ENCODE results near the gene DNAAF8. TPM values are rescaled to one million over a fixed set of nuclear protein-coding genes. Genes with fewer than 3 reads are reported as not detected.

Gene DNAAF8
- total RNA-seq, 2 donors from 2014 or later = not detected

GRCh38 chr16:4704491-4704890, 29.8 kb upstream of the DNAAF8 start:
- DNase-seq (ENCODE audit: low spot score) (no peak), ATAC-seq (ENCODE audit: insufficient number of reproducible peaks, low FRiP score, low read depth) (no peak)
- H3K9me3 ChIP-seq = no peaks in the 10 kb centered on the region
- no peaks in the 10 kb centered on the region for H3K4me1 ChIP-seq (ENCODE audit: control insufficient read depth in 1 of 2, low read depth in 2 of 2)
- no peak overlapping the region for H3K27ac ChIP-seq
- no peaks in the 10 kb centered on the region for H3K27me3 ChIP-seq (replicated peaks; ENCODE audit: insufficient read depth)
- no peak overlapping the region for H3K4me3 ChIP-seq
- peaks cover 47% of the 10 kb centered on the region for H3K36me3 ChIP-seq
- TF ChIP-seq, protein P1, sequence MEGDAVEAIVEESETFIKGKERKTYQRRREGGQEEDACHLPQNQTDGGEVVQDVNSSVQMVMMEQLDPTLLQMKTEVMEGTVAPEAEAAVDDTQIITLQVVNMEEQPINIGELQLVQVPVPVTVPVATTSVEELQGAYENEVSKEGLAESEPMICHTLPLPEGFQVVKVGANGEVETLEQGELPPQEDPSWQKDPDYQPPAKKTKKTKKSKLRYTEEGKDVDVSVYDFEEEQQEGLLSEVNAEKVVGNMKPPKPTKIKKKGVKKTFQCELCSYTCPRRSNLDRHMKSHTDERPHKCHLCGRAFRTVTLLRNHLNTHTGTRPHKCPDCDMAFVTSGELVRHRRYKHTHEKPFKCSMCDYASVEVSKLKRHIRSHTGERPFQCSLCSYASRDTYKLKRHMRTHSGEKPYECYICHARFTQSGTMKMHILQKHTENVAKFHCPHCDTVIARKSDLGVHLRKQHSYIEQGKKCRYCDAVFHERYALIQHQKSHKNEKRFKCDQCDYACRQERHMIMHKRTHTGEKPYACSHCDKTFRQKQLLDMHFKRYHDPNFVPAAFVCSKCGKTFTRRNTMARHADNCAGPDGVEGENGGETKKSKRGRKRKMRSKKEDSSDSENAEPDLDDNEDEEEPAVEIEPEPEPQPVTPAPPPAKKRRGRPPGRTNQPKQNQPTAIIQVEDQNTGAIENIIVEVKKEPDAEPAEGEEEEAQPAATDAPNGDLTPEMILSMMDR (IDR thresholded peaks at IDR 0.05) = no peak

DNA sequence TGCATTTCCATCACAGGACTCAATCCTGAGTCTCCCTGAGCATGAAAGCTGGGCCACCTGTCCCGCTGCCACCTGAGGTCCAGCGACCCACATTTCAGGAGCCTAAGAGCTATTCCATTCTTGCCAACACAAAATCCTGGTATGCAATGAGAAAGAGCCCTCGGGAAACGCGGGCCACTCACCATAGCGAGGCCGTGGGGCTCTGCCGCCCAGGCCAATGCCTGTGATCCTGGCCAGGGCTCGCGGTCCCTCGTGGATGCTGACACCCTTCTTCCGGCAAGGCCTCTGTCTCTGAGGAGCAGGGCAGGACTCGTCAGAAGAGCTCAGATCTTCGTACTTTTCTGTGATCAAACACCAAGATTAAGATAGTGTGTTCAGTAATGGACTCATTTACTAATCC, 29.4 kb upstream of the DNAAF8 start:
- H3K4me1 ChIP-seq (ENCODE audit: control insufficient read depth in 1 of 2, low read depth in 2 of 2) = no peaks in the 10 kb centered on the region
- H3K36me3 ChIP-seq = peaks cover 43% of the 10 kb centered on the region
- no peak for DNase-seq (ENCODE audit: low spot score)
- TF ChIP-seq, protein P1 (IDR thresholded peaks at IDR 0.05) = no peak
- H3K4me3 ChIP-seq = no peak overlapping the region
- no peaks in the 10 kb centered on the region for H3K9me3 ChIP-seq
- no peaks in the 10 kb centered on the region for H3K27me3 ChIP-seq (replicated peaks; ENCODE audit: insufficient read depth)
- ATAC-seq (ENCODE audit: insufficient number of reproducible peaks, low FRiP score, low read depth) = no peak
- H3K27ac ChIP-seq = no peak overlapping the region

GRCh38 chr16:4706871-4707270, 27.5 kb upstream of the DNAAF8 start:
- no peak overlapping the region for H3K27ac ChIP-seq
- no peaks in the 10 kb centered on the region for H3K4me1 ChIP-seq (ENCODE audit: control insufficient read depth in 1 of 2, low read depth in 2 of 2)
- DNase-seq (ENCODE audit: low spot score) = no peak
- no peak for ATAC-seq (ENCODE audit: insufficient number of reproducible peaks, low FRiP score, low read depth)
- H3K27me3 ChIP-seq (replicated peaks; ENCODE audit: insufficient read depth) = no peaks in the 10 kb centered on the region
- no peaks in the 10 kb centered on the region for H3K9me3 ChIP-seq
- H3K4me3 ChIP-seq = no peak overlapping the region
- peaks cover 28% of the 10 kb centered on the region for H3K36me3 ChIP-seq
- TF ChIP-seq, protein P1 (IDR thresholded peaks at IDR 0.05) = no peak

DNA sequence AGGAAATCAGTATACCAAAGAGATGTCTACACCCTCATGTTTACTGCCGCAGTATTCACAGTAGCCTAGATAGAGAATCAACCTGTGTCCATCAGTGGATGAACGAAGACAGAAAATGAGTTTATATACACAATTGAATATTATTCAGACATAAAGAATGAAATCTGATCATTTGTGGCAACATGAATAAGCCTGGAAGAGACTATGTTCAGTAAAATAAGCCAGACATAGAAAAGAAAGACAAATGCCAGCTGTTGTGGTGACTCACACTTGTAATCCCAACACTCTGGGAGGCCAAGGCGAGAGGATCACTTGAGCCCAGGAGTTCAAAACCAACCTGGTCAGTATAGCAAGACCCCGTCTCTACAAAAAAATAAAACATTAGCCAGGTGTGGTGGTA, 24.9 kb upstream of the DNAAF8 start:
- DNase-seq (ENCODE audit: low spot score) (no peak), ATAC-seq (ENCODE audit: insufficient number of reproducible peaks, low FRiP score, low read depth) (no peak)
- Histone ChIP-seq H3K4me1 (ENCODE audit: control insufficient read depth in 1 of 2, low read depth in 2 of 2) (no peaks in the 10 kb centered on the region), H3K4me3 (no peak overlapping the region), H3K36me3 (peaks cover 28% of the 10 kb centered on the region), H3K27me3 (replicated peaks; ENCODE audit: insufficient read depth) (no peaks in the 10 kb centered on the region), H3K9me3 (no peaks in the 10 kb centered on the region), H3K27ac (no peak overlapping the region)
- TF ChIP-seq, protein P1 (IDR thresholded peaks at IDR 0.05) = no peak

DNA sequence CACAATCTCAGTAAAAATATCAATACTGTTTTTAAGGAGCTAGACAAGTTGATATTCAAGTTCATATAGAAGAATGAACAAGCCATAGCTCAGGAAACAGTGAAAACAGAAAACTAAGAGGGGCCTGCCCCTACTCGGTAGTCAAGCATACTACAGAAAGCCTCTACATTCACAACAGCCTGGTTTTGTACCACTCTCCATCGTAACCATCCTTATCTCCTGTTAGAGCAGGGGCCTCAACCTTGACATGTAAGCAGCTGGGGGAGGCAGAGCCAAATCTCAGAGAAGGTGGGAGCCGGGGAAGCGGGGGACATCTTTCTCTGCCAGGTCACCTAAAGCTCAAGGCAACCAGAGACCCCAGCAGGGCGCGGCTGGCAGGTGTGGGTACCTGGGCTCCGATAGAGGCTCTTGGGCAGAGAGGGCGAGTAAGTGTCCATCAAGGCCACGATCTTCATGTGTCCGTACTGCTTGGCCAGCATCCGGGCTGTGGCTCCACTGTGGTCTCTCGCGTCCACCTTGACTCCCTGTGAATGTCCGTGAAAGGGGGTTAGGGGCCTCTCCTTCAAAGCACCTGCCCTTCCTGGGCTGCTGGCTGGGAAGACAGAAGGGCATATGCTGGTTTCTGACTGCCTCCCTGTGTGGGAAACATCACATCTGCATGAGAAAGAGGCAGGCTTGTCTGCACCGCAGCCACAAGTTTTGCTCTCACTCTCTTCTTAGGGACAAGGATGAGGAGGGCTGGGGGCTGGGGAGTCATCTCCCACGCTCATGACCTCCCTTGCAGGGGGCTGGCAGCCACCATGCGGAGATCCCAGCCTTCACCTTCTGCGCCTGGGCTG, 20.5 kb upstream of the DNAAF8 start:
- Histone ChIP-seq H3K4me3 (no peak overlapping the region), H3K27ac (no peak overlapping the region), H3K9me3 (no peaks in the 10 kb centered on the region), H3K36me3 (peaks cover 13% of the 10 kb centered on the region), H3K4me1 (ENCODE audit: control insufficient read depth in 1 of 2, low read depth in 2 of 2) (no peaks in the 10 kb centered on the region), H3K27me3 (replicated peaks; ENCODE audit: insufficient read depth) (no peaks in the 10 kb centered on the region)
- TF ChIP-seq, protein P1 (IDR thresholded peaks at IDR 0.05) = no peak
- DNase-seq (ENCODE audit: low spot score) (no peak), ATAC-seq (ENCODE audit: insufficient number of reproducible peaks, low FRiP score, low read depth) (no peak)
